RWPE2 (cell line): Measurements from ENCODE around the gene CASTOR1.

Source experiments
- ATAC-seq: fragments of 200-7000 bp; cut with Tn5 transposase; 3 replicates; pipeline ENCODE4 v1.9.1; 2021; ENCODE audit warnings: low read depth
- DNase-seq: peaks from one replicate; pipeline ENCODE4 v3.0.0-alpha.2; 2020; ENCODE audit warnings: low spot score
- H3K27ac ChIP-seq: fragments of 450-650 bp; 2 replicates; pipeline ENCODE4 v1.5.1; 2017; ENCODE audit warnings: mild to moderate bottlenecking; ENCODE audit not compliant: poor library complexity, severe bottlenecking
- H3K27me3 ChIP-seq: fragments of 250-450 bp; sonication (Bioruptor Pico); 2 replicates; pipeline ENCODE4 v1.5.1; 2021; ENCODE audit warnings: mild to moderate bottlenecking, moderate library complexity; ENCODE audit not compliant: insufficient read depth, poor library complexity, severe bottlenecking
- H3K36me3 ChIP-seq: fragments of 250-450 bp; sonication (Bioruptor Pico); 2 replicates; pipeline ENCODE4 v1.5.1; 2020; ENCODE audit warnings: low read depth, mild to moderate bottlenecking, moderate library complexity
- H3K4me1 ChIP-seq: fragments of 250-450 bp; sonication (Bioruptor Pico); 2 replicates; pipeline ENCODE4 v1.5.1; 2021; ENCODE audit warnings: mild to moderate bottlenecking, moderate library complexity; ENCODE audit not compliant: insufficient read depth, poor library complexity, severe bottlenecking
- H3K4me3 ChIP-seq: fragments of 250-450 bp; sonication (Bioruptor Pico); 2 replicates; pipeline ENCODE4 v1.5.1; 2021; ENCODE audit warnings: mild to moderate bottlenecking, moderate library complexity; ENCODE audit not compliant: severe bottlenecking
- H3K9me3 ChIP-seq: fragments of 250-450 bp; sonication (Bioruptor Pico); 2 replicates; pipeline ENCODE4 v1.5.1; 2021; ENCODE audit warnings: mild to moderate bottlenecking, moderate library complexity; ENCODE audit not compliant: severe bottlenecking
- TF ChIP-seq, protein P1 (sequence below): fragments of 450-650 bp; IDR thresholded peaks from one replicate; pipeline ENCODE4 v1.5.1; 2017; ENCODE audit warnings: mild to moderate bottlenecking, moderate library complexity; ENCODE audit not compliant: poor library complexity, severe bottlenecking

The CASTOR1 gene

DNA sequence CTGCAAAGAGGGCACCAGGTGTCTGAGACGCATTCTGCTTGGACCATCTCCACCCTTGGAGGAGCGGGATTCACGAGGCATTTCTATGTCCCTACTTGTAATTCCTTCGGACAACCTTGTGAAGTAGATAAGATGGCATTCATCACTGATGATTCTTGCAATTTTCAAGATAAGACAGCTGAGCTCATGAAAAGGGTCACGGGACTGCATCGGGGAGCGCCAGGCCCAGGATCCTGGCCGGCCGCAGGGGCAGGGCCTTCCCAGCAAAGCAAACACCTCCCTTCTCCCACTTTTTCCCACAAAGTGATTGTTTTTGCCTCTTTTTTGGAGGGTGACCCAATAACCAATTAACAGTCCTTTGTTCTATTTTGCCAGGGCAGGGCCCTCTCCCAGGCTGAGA, 51.2 kb downstream of the CASTOR1 start:
- Histone ChIP-seq H3K9me3 (no peaks in the 10 kb centered on the region), H3K36me3 (no peaks in the 10 kb centered on the region), H3K4me1 (peaks cover 12% of the 10 kb centered on the region), H3K27me3 (no peaks in the 10 kb centered on the region), H3K27ac (no peak overlapping the region), H3K4me3 (no peak overlapping the region)
- no peak for ATAC-seq
- DNase-seq: no peak
- TF ChIP-seq, protein P1, sequence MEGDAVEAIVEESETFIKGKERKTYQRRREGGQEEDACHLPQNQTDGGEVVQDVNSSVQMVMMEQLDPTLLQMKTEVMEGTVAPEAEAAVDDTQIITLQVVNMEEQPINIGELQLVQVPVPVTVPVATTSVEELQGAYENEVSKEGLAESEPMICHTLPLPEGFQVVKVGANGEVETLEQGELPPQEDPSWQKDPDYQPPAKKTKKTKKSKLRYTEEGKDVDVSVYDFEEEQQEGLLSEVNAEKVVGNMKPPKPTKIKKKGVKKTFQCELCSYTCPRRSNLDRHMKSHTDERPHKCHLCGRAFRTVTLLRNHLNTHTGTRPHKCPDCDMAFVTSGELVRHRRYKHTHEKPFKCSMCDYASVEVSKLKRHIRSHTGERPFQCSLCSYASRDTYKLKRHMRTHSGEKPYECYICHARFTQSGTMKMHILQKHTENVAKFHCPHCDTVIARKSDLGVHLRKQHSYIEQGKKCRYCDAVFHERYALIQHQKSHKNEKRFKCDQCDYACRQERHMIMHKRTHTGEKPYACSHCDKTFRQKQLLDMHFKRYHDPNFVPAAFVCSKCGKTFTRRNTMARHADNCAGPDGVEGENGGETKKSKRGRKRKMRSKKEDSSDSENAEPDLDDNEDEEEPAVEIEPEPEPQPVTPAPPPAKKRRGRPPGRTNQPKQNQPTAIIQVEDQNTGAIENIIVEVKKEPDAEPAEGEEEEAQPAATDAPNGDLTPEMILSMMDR: no peak

DNA sequence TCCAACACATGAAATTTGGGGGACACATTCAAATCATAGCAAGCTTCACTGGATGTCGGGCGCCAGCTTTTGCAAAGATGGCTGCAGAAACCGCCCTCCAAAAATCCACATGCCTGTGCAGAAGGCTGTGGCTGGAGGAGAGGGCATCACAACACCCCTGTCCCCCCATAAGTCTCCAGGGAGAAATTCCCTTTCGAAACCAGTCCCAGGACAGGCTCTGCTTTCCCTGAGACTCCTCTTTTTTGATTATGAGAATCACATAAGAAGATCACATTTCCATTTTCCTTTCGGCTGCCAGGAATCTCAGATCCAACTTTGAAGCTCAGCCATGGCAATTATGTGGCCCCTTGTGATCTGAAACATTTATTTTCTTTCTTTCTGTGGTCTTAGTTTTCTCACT, 52.4 kb downstream of the CASTOR1 start:
- Histone ChIP-seq H3K27ac (peak overlapping the region; percentile 65), H3K9me3 (no peaks in the 10 kb centered on the region), H3K4me1 (peaks cover 12% of the 10 kb centered on the region), H3K36me3 (no peaks in the 10 kb centered on the region), H3K4me3 (no peak overlapping the region), H3K27me3 (no peaks in the 10 kb centered on the region)
- no peak for ATAC-seq
- DNase-seq: no peak
- TF ChIP-seq, protein P1: no peak

DNA sequence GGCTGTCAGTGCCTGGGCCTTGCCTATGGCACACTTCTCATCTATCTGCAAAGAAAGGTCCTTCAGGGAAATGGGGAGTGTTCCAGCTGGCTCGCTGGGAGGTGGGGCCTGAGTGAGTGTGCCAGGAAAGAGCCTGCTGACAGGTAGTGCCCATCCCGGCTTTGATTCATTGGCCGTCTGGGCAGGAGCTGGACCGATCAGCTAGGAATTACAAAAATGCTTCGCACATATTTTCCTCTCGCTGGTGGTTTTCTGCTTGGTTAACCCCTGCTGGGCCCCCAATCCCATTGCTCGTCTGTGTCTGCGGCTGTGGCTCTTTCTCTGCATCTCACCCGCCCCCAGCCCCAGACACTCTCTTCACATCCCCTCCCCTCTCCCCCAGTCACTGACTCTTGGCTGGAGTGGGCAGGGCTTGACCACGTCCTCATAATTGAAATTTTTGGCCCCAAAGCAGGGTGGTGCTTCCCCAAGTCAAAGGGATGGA, 53.6 kb downstream of the CASTOR1 start:
- Histone ChIP-seq H3K27ac (peak overlapping the region; percentile 65), H3K4me1 (peaks cover 12% of the 10 kb centered on the region)
- DNase-seq: no peak

More for the DNA sequence above, 53.6 kb downstream of the CASTOR1 start:
- peak; percentile 96 for ATAC-seq
- H3K36me3 ChIP-seq: no peaks in the 10 kb centered on the region
- H3K27me3 ChIP-seq: no peaks in the 10 kb centered on the region
- H3K4me3 ChIP-seq: no peak overlapping the region
- H3K9me3 ChIP-seq: no peaks in the 10 kb centered on the region
- TF ChIP-seq, protein P1: no peak
